NT2/D1 (cell line): Measurements from ENCODE around the gene NDUFS6.
A peak's percentile ranks its signal among the peaks of the same experiment; 100 is the strongest.

Experiments used
- DNase-seq: peaks from one replicate; pipeline ENCODE4 v3.0.0-alpha.2; 2011; ENCODE audit warnings: low read depth, low spot score
- H3K27me3 ChIP-seq: 2 replicates; pipeline ENCODE4 v1.6.0; 2011; ENCODE audit warnings: mild to moderate bottlenecking; ENCODE audit not compliant: insufficient read length, insufficient read depth
- H3K36me3 ChIP-seq: 2 replicates; pipeline ENCODE4 v1.6.1; 2011; ENCODE audit warnings: mild to moderate bottlenecking, low read length, mixed read lengths; ENCODE audit not compliant: insufficient read depth, insufficient read length
- H3K4me1 ChIP-seq: 2 replicates; pipeline ENCODE4 v1.5.1; 2011; ENCODE audit not compliant: insufficient read depth, insufficient read length
- H3K4me3 ChIP-seq: 2 replicates; pipeline ENCODE4 v1.5.1; 2011; ENCODE audit warnings: low read depth; ENCODE audit not compliant: insufficient read length
- H3K9ac ChIP-seq: 2 replicates; pipeline ENCODE4 v1.6.0; 2011; ENCODE audit warnings: low read depth; ENCODE audit not compliant: insufficient read length
- H3K9me3 ChIP-seq: 2 replicates; pipeline ENCODE4 v1.5.1; 2011; ENCODE audit warnings: mild to moderate bottlenecking, low read length; ENCODE audit not compliant: insufficient read depth
- SUZ12 ChIP-seq: IDR thresholded peaks from 2 replicates; pipeline ENCODE4 v1.6.1; 2011; ENCODE audit not compliant: insufficient read length, insufficient read depth; ENCODE audit errors: extremely low read depth
- YY1 ChIP-seq: IDR thresholded peaks from 2 replicates; pipeline ENCODE4 v1.6.1; 2011; ENCODE audit not compliant: insufficient read length, insufficient read depth
- ZNF274 ChIP-seq: IDR thresholded peaks from 2 replicates; pipeline ENCODE4 v1.6.1; 2011; ENCODE audit warnings: mild to moderate bottlenecking, low read depth, low read length

The NDUFS6 gene

DNA sequence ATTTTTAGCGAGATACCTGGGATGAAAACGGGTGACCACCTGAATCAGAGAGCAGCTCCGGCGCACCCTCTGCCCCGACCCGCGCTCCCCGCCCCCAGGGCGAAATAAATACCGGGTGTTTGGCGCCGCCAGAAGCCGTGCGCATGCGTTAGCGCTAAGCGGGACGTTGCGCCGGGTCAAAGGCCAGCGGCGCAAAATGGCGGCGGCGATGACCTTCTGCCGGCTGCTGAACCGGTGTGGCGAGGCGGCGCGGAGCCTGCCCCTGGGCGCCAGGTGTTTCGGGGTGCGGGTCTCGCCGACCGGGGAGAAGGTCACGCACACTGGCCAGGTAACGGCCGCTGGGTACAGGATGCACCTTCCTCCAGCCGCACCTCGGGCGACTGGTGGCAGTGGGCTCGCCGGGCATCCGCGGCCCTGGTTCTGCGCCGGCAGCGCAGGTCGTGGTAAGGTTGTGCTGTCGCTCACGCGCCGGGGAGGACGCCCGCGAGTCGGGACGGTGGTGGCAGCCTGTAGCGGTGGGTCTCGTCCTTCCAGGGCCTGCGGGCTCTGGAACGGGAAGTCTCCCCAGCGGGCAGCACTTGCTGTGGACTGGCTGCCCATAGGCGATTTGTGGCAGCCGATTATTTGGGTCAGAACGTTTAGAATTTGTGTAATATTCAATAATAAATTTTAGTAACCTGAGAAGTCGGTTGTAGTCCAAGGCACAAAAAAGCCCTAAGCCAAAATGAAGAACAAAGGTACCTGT is at the start of gene NDUFS6:
NDUFS6 (plus strand) TSS at position 186 of the 745 bp plus-strand sequence; CDS start at position 197, 11 bp downstream.
- peak; percentile 77 for TF ChIP-seq YY1
- TF ChIP-seq ZNF274, result no peak
- no peak for TF ChIP-seq SUZ12
- Histone ChIP-seq H3K4me3 (peak within 1 kb of the TSS; percentile 94), H3K9ac (peak within 1 kb of the TSS; percentile 98), H3K9me3 (no peaks in the 10 kb centered on the region), H3K36me3 (peaks cover 67% of the 10 kb centered on the region), H3K4me1 (peaks cover 8% of the 10 kb centered on the region), H3K27me3 (no peaks in the 10 kb centered on the region)
- peak; percentile 43 for DNase-seq

- Histone ChIP-seq H3K4me3 (no peak overlapping the region), H3K4me1 (peaks cover 3% of the 10 kb centered on the region), H3K9me3 (no peaks in the 10 kb centered on the region), H3K27me3 (no peaks in the 10 kb centered on the region), H3K9ac (no peak overlapping the region), H3K36me3 (no peaks in the 10 kb centered on the region)
- TF ChIP-seq YY1 (no peak), SUZ12 (no peak), ZNF274 (no peak)
- no peak for DNase-seq
Measured at GRCh38 chr5:1751864-1752822, 49.1 kb upstream of the NDUFS6 start.

DNA sequence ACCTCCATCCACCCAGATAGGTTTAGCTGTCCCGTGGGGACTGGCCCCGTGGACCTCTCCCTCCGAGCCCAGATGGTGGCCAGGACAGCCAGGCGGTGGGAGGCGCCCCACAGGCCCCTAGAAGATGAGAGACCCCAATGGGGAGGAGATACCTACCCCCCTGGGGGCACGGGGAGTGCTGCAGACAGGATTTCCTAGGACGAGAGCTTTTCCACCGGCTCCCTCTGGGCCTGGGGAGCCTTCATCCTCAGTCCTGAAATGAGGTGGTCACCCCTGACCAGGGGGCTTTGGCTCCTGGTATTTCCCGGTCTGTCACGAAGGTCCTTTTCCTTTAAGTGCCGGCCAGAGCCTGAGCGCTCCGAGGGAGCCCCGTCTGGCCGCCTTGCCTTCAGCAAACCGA is 48.3 kb upstream of the NDUFS6 start:
- no peak for DNase-seq

DNA sequence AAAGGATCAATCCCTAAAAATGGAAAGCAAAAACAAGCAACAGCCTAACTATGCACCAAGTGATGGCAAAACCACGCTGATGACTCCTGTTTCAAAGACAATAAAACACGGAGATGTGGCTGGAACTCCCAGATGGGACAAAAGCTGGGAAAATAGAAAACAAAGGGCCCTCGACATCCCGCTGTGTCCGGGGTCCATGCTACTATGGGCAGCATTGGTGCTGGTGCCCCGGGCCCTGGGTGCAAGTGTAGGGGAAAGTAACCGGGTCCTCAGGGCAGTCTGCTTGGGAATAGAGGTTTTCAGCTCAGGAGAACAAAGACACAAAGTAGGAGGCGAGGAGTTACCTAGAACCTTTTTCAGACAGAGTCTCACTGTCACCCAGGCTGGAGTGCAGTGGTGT is 47.7 kb upstream of the NDUFS6 start:
- TF ChIP-seq SUZ12, result no peak
- TF ChIP-seq YY1, result no peak
- no peak for TF ChIP-seq ZNF274
- no peak overlapping the region for H3K4me3 ChIP-seq
- H3K4me1 ChIP-seq, result peaks cover 3% of the 10 kb centered on the region
- H3K9ac ChIP-seq, result no peak overlapping the region
- H3K36me3 ChIP-seq, result no peaks in the 10 kb centered on the region
- no peaks in the 10 kb centered on the region for H3K27me3 ChIP-seq
- DNase-seq, result no peak
- no peaks in the 10 kb centered on the region; the same call in 1 of the 2 replicates for H3K9me3 ChIP-seq

More for the DNA sequence above, 48.3 kb upstream of the NDUFS6 start:
- Histone ChIP-seq H3K9me3 (no peaks in the 10 kb centered on the region), H3K27me3 (no peaks in the 10 kb centered on the region), H3K4me3 (no peak overlapping the region), H3K4me1 (peaks cover 3% of the 10 kb centered on the region), H3K36me3 (no peaks in the 10 kb centered on the region), H3K9ac (no peak overlapping the region)
- TF ChIP-seq YY1, result no peak
- TF ChIP-seq ZNF274, result no peak
- TF ChIP-seq SUZ12, result no peak

DNA sequence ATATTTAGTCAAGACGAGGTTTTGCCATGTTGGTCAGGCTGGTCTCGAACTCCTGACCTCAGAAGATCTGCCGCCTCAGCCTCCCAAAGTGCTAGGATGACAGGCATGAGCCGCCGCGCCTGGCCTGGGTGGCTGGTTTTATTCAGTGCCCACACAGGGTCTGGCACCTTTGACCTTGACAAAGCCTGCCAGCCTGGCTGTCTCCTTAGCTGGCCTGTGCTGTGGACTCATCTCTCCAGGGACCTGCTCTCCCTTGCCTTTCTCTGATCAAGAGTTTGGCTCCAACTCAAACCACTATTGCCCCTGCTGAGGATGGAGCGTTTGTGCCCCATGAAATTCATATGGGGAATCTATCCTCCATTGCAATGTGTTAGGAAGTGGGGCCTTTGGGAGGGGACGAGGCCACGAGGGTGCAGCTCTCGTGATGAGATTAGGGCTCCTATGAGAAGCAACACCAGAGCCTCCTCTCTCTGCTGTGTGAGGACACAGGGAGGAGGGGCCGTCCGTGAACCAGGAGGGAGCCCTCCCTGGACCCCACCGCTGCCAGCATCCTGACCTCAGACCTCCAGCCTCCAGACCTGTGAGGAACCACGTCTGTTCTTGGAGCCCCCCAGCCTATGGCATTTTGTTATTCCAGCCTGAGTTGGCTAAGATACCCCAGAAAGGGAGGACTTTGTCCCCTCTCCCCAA is 46.5 kb upstream of the NDUFS6 start:
- Histone ChIP-seq H3K4me3 (no peak overlapping the region), H3K9ac (no peak overlapping the region), H3K4me1 (peaks cover 3% of the 10 kb centered on the region), H3K9me3 (no peaks in the 10 kb centered on the region; the same call in 1 of the 2 replicates), H3K36me3 (no peaks in the 10 kb centered on the region), H3K27me3 (no peaks in the 10 kb centered on the region)
- TF ChIP-seq ZNF274 (no peak), YY1 (no peak), SUZ12 (no peak)
- DNase-seq, result no peak

GRCh38 chr5:1755321-1755949 is 45.8 kb upstream of the NDUFS6 start:
- H3K4me3 ChIP-seq, result no peak overlapping the region
- no peak for DNase-seq
- H3K36me3 ChIP-seq, result no peaks in the 10 kb centered on the region
- no peaks in the 10 kb centered on the region; the same call in 1 of the 2 replicates for H3K9me3 ChIP-seq
- no peak overlapping the region for H3K9ac ChIP-seq
- peaks cover 3% of the 10 kb centered on the region for H3K4me1 ChIP-seq
- no peaks in the 10 kb centered on the region for H3K27me3 ChIP-seq
- TF ChIP-seq ZNF274, result no peak
- no peak for TF ChIP-seq SUZ12
- TF ChIP-seq YY1, result no peak
